GM18526 (cell line): ENCODE results near the gene SMPX.

Experiments
- POLR2A ChIP-seq: IDR thresholded peaks from 3 replicates; pipeline ENCODE4 v1.6.1; 2011; ENCODE audit not compliant: insufficient read length; ENCODE audit errors: extremely low read depth

SMPX gene

GRCh38 chrX:21757960-21758359 lies at the start of gene SMPX:
TSS of gene SMPX (minus strand) at chrX:21758116. CDS start at chrX:21754290, 3,826 bp downstream.
- TF ChIP-seq POLR2A: no peak

DNA sequence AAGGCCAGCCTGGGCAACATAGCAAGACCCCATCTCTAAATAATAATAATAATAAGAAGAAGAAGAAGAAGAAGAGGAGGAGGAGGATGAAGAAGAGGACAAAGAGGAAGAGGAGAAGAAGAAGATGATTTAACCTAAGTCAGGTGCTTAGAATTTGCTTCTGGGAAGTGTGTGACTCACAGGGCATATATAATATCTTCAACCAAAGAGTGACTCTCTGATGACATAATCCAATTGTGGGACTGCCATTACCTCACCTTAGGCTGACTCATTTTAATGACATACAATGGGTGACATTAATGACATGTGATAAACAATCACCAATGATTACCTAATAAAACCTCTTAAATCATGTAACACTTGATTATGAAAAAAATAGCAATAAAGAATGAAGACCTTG lies 48.8 kb upstream of the SMPX start:
- no peak for TF ChIP-seq POLR2A

GRCh38 chrX:21802839-21803238 lies 44.9 kb upstream of the SMPX start:
- no peak for TF ChIP-seq POLR2A

DNA sequence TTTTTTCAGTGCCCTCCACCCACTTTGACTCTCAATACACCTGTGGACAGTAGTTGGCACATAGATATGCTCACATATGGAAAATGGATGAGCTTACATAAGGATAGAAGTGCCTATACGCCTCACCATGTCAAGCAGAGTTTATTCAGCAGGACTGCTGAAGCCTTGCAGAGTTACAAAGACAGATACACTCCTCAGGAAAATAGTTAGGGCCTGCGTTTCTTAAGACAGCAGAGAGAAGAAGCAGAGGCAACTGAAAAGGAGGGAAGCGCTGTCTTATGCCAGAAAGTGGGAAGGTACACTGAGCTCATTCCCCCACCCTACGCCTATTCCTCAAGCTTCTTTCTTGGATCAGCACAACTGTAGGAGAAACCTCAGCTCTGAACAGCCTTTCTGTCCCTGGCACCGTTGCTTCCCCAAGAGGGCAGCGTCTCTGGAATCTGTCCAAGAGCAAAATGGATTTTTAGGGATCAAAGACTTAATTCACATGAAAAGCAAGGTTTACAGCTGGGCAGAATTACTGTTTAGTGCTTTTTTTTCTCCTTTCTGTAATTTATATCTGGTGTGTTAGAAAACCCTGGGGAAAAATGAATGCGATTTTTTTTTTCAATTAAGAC lies 44.2 kb upstream of the SMPX start:
- no peak for TF ChIP-seq POLR2A

DNA sequence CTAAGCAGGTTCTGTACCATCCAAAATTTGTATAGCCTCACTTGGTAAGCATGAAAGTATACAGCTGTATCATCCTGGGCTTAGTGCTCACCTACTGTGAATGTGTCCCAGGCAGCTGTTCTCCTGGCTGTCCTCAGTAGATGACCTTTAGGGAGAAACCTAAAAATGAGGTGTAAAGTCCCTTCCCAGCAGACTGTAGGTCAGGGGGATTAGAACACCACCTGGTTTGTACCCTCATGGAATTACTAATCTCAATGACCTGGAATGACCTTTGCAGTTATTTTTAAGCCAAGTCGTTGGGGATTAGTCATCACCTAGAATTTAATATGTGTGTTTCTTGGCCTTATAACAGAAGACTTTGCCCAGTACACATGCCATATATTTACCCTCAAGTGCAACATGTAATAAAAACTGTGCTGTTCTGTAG lies 42.4 kb upstream of the SMPX start:
- TF ChIP-seq POLR2A: no peak

GRCh38 chrX:21799767-21800166 lies 41.9 kb upstream of the SMPX start:
- no peak for TF ChIP-seq POLR2A

GRCh38 chrX:21798677-21799219 lies 40.8 kb upstream of the SMPX start:
- no peak for TF ChIP-seq POLR2A

DNA sequence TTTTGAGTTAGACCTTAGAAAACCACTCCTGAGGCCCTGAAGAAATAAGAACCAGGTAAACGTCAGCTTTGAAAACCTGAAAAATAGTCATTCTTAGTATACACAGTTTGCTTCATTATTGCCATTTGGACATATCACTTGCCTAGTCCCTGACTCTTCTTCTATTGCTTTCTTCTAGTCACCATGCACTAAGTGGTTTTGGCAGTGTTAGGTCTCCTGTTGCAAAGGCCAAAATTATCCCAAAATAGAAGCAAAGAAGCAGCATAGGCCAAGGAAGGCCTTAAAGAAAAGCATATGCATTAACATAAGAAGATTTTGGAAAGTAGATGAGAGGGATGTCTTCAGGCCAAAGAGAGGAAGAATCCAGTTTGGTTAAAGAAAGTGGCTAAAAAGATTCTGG lies 24.1 kb upstream of the SMPX start:
- TF ChIP-seq POLR2A: no peak

DNA sequence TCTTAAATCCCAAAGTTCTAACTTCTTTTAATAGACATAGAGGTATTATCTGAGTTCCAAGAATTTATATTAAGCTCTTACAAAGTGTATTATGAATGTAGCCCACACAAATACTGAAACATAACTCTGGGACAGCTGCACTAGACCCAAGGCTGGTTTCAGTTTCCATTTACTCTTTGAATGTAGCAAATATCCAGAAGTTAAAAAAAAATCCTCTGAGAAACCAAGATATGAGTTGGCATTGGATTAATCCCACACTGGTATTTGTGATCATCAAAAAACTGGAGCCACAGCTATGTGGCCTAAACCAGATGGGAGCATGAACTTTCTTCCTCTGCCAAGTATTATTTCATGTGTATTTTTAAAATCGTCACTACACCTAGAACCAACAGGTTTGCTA lies 23.6 kb upstream of the SMPX start:
- no peak for TF ChIP-seq POLR2A

DNA sequence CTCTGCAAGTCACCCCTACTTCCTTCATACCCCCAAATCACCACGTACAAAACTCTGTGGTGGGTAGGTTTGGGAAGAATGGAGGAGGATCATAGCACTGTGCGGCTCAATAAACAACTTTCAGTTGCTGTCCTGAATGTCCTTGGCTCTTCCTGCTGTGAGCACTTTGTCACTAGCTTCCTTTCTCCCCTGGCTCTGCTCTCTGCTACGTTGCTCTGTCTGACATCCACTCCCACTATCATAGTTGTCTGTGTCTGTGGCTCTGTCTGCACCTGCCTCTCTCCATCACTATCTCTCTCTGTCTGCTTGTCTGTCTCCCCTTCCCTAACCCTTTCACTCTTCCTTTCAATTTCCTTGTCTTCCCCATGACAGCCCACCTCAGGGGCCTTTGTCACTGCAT lies 21.2 kb upstream of the SMPX start:
- TF ChIP-seq POLR2A: no peak

GRCh38 chrX:21778236-21778635 lies 20.3 kb upstream of the SMPX start:
- no peak for TF ChIP-seq POLR2A

DNA sequence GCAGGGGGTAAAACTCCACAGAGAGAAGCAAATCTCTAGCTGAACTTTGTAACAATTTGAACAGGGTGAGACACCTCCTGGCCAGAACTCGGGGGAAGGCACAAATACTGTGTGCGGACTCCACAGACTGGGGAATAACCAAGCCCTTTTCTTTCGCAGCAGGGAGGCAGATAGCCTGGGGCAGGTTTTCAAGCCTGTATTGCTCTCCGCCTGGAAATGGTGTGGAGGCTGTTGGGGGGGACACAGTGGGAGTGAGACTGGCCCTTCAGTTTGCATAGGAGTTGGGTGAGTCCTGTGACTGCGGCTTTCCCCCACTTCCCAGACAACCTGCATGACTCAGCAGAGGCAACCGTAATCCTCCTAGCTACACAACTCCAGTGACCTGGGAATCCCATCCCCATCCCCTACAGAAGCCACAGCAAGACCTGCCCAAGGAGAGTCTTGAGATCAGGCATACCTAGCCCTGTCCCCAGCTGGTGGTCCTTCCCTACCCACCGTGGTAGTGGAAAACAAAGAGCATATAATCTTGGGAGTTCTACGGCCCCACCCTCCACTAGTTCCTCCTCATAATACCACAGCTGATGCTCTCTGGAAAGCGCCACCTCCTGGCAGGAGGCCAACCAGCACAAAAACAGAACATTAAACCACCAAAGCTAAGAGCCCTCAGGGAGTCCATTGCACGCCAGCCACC lies 12.9 kb upstream of the SMPX start:
- TF ChIP-seq POLR2A: no peak

GRCh38 chrX:21766101-21766500 lies 8.2 kb upstream of the SMPX start:
- no peak for TF ChIP-seq POLR2A

- TF ChIP-seq POLR2A: no peak
These were observed 6.1 kb upstream of the SMPX start for GRCh38 chrX:21764008-21764407.

DNA sequence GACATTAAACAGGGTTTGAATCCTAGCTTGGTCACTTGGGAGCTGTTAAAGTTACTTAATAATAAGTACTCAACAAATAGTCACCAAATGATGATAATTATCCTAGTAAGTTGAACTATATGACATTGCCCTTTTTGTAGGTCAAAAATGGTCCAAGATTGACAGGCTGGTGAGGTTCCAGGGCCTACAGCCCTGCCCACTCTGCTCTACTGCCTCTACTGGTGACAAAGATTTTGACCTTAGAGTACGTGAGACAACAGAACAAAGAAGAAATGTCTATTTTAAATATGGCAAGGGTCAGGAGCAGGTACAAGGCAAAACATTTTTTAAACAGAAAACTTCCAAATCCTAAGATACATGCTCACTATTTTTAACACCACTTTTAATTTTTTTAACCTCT lies 572 bp upstream of the SMPX start:
- TF ChIP-seq POLR2A: no peak

DNA sequence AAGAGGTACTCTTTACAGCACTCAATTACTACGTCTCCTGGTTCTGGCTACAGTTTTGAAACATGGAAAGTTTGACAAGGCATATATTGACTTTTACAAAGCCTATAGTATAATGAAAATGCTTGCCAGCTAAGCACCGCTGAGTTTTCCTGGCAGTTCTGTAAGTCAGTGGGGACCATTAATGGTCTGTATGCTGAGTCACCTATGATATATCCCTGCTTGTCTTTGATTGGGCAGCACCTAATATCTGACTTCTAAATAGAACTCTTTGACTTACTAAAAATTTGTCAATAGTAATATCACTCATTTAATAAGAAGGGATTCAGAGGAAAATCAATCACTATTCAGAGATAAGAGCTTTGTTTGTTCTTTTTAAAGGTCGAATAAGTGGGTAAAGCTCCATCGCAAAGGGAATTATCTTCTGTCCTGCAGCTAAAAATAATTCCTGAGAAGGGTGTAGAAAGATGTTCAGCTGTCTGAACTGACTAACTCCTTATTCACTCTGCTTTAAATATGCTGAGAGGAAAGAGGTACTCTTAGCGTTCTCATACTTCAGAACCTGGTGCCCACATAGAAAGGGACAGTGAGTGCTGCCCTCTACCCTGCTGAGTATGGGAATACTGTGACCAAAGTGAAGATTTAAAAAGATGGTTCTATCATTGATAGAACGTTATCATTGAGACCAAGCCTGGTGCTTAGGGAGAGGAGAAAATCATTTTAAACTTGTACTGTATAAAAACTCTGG lies 959 bp downstream of the SMPX start:
- TF ChIP-seq POLR2A: no peak
